Limb (tissue), 2 donors: ENCODE data around the gene CDH3.

Experiments used
- DNase-seq, 2 donors: peaks; one replicate each; pipeline ENCODE4 v3.0.0-alpha.2; 2016; ENCODE audit errors: extremely low spot score in 2 of 2

Gene CDH3

GRCh38 chr16:68737046-68737729, 92.1 kb downstream of the CDH3 start, which contains the start of gene CDH1:
TSS of gene CDH1 (plus strand) at chr16:68737292. CDS start at chr16:68737416, 124 bp downstream.
- DNase-seq, result peak in 1 of 2 donors; percentile 65

GRCh38 chr16:68737730-68738629, 92.9 kb downstream of the CDH3 start:
- peak in 1 of 2 donors; percentile 36 for DNase-seq

- no peak for DNase-seq
Measured at GRCh38 chr16:68739964-68740627, 95.0 kb downstream of the CDH3 start.

- no peak for DNase-seq
Measured at GRCh38 chr16:68740628-68741346, 95.7 kb downstream of the CDH3 start.

GRCh38 chr16:68743664-68744063, 98.6 kb downstream of the CDH3 start:
- DNase-seq, result no peak

- no peak for DNase-seq
Measured at GRCh38 chr16:68744744-68745280, 99.7 kb downstream of the CDH3 start.

- DNase-seq, result no peak
Measured at GRCh38 chr16:68746951-68747350, 101.8 kb downstream of the CDH3 start.

- no peak for DNase-seq
Measured at GRCh38 chr16:68749432-68749831, 104.3 kb downstream of the CDH3 start.
